Measurements from ENCODE around the gene TEX19.

DNA sequence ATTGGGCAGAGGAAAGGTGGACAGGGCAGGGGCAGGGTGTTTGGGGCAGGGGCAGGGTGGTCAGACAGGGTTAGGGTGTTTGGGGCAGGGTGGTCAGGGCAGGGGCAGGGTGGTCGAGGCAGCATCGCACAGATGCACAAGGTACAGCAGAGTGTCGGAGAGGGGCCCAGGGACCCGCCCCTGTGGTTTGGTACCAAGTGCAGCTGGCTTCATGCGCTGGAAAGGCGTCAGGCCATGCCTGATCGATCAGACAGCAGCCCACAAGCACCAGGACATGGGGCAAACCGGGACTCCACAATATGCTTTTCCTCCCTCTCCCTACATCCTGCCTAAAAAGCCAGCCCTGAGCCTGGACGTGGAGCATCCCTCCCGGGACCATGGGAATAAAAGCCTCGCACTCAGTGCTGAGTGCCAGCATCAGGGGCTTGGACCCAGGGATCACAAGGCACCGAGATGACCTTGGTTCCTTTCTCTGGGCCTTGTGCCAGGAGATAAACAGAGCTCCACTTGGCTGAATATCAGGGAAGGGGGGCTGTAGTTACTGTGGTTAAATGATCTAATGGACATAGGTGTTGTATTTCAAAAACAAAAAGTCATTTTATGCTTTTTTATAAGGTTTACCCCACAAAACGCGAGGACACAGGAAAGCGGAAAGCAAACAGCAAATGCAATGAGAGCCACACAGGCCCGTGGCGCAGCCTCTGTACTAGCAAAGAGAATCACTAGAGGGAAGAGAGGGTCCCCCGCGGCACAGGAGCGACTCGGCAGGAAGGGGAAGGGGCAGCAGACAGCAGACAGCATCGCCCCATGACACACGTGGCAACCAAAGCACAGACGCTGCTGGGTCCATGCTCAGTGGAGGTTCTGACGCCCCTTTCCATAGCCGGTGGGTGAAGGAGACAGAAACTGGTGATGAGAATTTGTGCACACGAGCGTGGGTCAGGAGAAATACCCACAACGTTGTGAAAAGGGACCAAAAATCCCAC is 53.8 kb downstream of the TEX19 start:
- TF ChIP-seq SNAI2 (CRISPR knock-in tag; IDR thresholded peaks at IDR 0.05) (no peak), ESRRG (CRISPR knock-in tag; IDR thresholded peaks at IDR 0.05) (no peak), ISL1 (CRISPR knock-in tag; IDR thresholded peaks at IDR 0.05) (no peak)
- TF ChIP-seq, protein P1, sequence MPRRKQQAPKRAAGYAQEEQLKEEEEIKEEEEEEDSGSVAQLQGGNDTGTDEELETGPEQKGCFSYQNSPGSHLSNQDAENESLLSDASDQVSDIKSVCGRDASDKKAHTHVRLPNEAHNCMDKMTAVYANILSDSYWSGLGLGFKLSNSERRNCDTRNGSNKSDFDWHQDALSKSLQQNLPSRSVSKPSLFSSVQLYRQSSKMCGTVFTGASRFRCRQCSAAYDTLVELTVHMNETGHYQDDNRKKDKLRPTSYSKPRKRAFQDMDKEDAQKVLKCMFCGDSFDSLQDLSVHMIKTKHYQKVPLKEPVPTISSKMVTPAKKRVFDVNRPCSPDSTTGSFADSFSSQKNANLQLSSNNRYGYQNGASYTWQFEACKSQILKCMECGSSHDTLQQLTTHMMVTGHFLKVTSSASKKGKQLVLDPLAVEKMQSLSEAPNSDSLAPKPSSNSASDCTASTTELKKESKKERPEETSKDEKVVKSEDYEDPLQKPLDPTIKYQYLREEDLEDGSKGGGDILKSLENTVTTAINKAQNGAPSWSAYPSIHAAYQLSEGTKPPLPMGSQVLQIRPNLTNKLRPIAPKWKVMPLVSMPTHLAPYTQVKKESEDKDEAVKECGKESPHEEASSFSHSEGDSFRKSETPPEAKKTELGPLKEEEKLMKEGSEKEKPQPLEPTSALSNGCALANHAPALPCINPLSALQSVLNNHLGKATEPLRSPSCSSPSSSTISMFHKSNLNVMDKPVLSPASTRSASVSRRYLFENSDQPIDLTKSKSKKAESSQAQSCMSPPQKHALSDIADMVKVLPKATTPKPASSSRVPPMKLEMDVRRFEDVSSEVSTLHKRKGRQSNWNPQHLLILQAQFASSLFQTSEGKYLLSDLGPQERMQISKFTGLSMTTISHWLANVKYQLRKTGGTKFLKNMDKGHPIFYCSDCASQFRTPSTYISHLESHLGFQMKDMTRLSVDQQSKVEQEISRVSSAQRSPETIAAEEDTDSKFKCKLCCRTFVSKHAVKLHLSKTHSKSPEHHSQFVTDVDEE (CRISPR knock-in tag; IDR thresholded peaks at IDR 0.05): no peak
- TF ChIP-seq, protein P2, sequence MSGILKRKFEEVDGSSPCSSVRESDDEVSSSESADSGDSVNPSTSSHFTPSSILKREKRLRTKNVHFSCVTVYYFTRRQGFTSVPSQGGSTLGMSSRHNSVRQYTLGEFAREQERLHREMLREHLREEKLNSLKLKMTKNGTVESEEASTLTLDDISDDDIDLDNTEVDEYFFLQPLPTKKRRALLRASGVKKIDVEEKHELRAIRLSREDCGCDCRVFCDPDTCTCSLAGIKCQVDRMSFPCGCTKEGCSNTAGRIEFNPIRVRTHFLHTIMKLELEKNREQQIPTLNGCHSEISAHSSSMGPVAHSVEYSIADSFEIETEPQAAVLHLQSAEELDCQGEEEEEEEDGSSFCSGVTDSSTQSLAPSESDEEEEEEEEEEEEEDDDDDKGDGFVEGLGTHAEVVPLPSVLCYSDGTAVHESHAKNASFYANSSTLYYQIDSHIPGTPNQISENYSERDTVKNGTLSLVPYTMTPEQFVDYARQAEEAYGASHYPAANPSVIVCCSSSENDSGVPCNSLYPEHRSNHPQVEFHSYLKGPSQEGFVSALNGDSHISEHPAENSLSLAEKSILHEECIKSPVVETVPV (CRISPR knock-in tag; IDR thresholded peaks at IDR 0.05): no peak

Measured in SK-N-SH treated with all-trans-retinoic acid at 6 μM for 48 hours (cell line).